Panc1 (cell line): ENCODE results near the gene FOXP4. TPM values are rescaled to one million over a fixed set of nuclear protein-coding genes. Genes with fewer than 3 reads are reported as not detected.

Experiments used
- ATAC-seq: fragments of 200-7000 bp; cut with Tn5 transposase; 2 replicates; pipeline ENCODE4 v1.9.1; 2020; ENCODE audit warnings: mild to moderate bottlenecking, moderate library complexity
- BruUV-seq: library from RNA; stranded (reverse); fragments of 400-500 nt; replicated peaks from 2 replicates; lab custom pipeline; 2021; lab: Mats Ljungman, UMichigan
- CTCF ChIA-PET: fragments of 300-600 bp; sonication (Branson Sonifier 250); formaldehyde crosslinking; loops from one replicate; lab custom pipeline; 2022; ENCODE audit warnings: antibody characterized with exemption; lab: Charles Lee
- POLR2A ChIA-PET: fragments of 300-600 bp; sonication (Branson Sonifier 250); formaldehyde crosslinking; loops from one replicate; lab custom pipeline; 2022; ENCODE audit warnings: antibody characterized with exemption; lab: Charles Lee
- DNase-seq: peaks from one replicate; pipeline ENCODE4 v3.0.0-alpha.2; 2010; ENCODE audit warnings: low read depth, low spot score
- H3K27ac ChIP-seq: 2 replicates; pipeline ENCODE4 v1.5.1; 2011; ENCODE audit warnings: mild to moderate bottlenecking, low read length, inconsistent platforms
- H3K27me3 ChIP-seq: fragments of 200-500 bp; sonication (Bioruptor generic); 2 replicates; pipeline ENCODE4 v1.6.0; 2014; ENCODE audit warnings: low read length, inconsistent platforms; ENCODE audit not compliant: control insufficient read depth, insufficient read depth
- H3K36me3 ChIP-seq: fragments of 200-500 bp; sonication (Bioruptor generic); 2 replicates; pipeline ENCODE4 v1.5.1; 2014; ENCODE audit warnings: inconsistent platforms, mild to moderate bottlenecking, low read length, moderate library complexity; ENCODE audit not compliant: control insufficient read depth, insufficient read depth
- H3K4me1 ChIP-seq: 2 replicates; pipeline ENCODE4 v1.5.1; 2011; ENCODE audit warnings: inconsistent platforms, mild to moderate bottlenecking, low read length, moderate library complexity; ENCODE audit not compliant: control insufficient read depth, insufficient read depth
- H3K4me3 ChIP-seq, 2 experiments: 2 replicates each; pipeline ENCODE4 v1.5.1; 2011 to 2012; ENCODE audit warnings: low read depth in 2 of 2, low read length in 2 of 2, mild to moderate bottlenecking in 2 of 2, inconsistent platforms in 1 of 2, moderate library complexity in 1 of 2
- H3K9me3 ChIP-seq: fragments of 200-500 bp; sonication (Bioruptor generic); 2 replicates; pipeline ENCODE4 v1.5.1; 2014; ENCODE audit warnings: low read depth, mild to moderate bottlenecking, inconsistent platforms, low read length, moderate library complexity; ENCODE audit not compliant: control insufficient read depth, insufficient read depth
- CTCF ChIP-seq: fragments of 450-650 bp; IDR thresholded peaks from 2 replicates; pipeline ENCODE4 v1.5.1; 2017; ENCODE audit warnings: mild to moderate bottlenecking
- POLR2AphosphoS5 ChIP-seq: IDR thresholded peaks from 2 replicates; pipeline ENCODE4 v1.6.1; 2012; ENCODE audit warnings: mild to moderate bottlenecking, low read depth, low read length, moderate library complexity
- SIN3A ChIP-seq: IDR thresholded peaks from 2 replicates; pipeline ENCODE4 v1.6.1; 2012; ENCODE audit warnings: low read depth, mild to moderate bottlenecking, low read length, moderate library complexity, borderline replicate concordance; ENCODE audit not compliant: insufficient read depth
- TCF7L2 ChIP-seq: IDR thresholded peaks from 2 replicates; pipeline ENCODE4 v1.6.1; 2011; ENCODE audit warnings: mild to moderate bottlenecking, low read depth, low read length, inconsistent platforms
- in situ Hi-C: cut with HindIII; loops from 2 replicates; pipeline ENCODE4 v1.10.0; 2016; ENCODE audit warnings: low sequenced_read_pairs, low pct_unique_long_range_greater_than_20kb
- intact Hi-C: fragments of 100-400 bp; cut with micrococcal nuclease; formaldehyde crosslinking; loops from one replicate; pipeline ENCODE4 v1.10.0; 2022; ENCODE audit not compliant: unreplicated experiment
- total RNA-seq: library from RNA; stranded (reverse); gene quantifications from one replicate; pipeline ENCODE4 v1.2.1, GENCODE V29; 2021; ENCODE audit not compliant: unreplicated experiment
- TF ChIP-seq, protein P1 (sequence below), 2 experiments: IDR thresholded peaks; 2 replicates each; pipeline ENCODE4 v1.6.1; 2011 to 2012; ENCODE audit warnings: low read depth in 2 of 2, control low read depth in 1 of 2, low read length in 1 of 2, mild to moderate bottlenecking in 1 of 2, moderate library complexity in 1 of 2; ENCODE audit not compliant: insufficient read depth in 1 of 2

Gene FOXP4
- total RNA-seq, 1 experiment from 2014 or later: 30.4 TPM

DNA sequence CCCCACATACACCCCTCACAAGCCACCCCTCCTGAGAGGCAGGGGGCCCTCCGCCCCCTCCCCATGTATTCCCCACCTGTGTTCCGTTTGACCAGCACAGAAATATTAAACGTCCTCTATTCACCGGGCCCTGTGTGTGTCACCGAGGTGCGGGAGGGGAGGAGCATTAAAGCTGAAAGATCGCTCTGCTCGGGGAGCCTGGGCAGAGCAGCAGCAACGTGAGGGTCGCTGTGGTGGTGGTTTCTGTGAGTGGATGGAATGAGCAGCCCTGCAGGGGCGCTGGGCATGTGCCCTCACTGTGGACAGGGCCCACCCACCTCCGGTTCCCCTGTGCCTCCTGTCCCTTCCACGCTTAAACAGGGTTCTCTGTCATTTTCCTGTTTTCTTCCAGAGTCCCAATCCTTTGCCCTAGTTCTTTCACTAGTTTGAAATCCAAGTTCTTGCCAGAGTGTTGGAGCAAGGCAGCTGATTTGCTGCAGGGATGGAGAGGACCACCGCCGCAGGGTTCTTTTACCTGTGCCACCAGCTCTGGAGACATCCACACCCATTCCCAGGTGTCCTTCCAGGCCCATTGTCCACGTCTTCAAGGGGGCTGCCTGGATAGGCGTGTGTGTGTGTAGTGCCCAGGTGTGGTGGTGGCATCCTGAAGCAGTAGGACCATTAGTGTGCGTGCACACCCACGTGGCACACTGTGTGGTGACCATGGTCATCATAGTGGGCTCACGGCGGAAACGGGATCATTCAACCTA lies 54.5 kb downstream of the FOXP4 start:
- in situ Hi-C loops: no loop called here
- Histone ChIP-seq H3K4me3 (no peak overlapping the region), H3K4me1 (peaks cover 10% of the 10 kb centered on the region), H3K36me3 (no peaks in the 10 kb centered on the region), H3K27me3 (no peaks in the 10 kb centered on the region), H3K27ac (no peak overlapping the region), H3K9me3 (no peaks in the 10 kb centered on the region)
- POLR2A ChIA-PET: no interaction called here
- BruUV-seq: no TSS peak
- CTCF ChIA-PET: no interaction called here
- no peak for ATAC-seq
- TF ChIP-seq POLR2AphosphoS5: no peak; the same call in 1 of the 2 replicates
- TF ChIP-seq, protein P1, sequence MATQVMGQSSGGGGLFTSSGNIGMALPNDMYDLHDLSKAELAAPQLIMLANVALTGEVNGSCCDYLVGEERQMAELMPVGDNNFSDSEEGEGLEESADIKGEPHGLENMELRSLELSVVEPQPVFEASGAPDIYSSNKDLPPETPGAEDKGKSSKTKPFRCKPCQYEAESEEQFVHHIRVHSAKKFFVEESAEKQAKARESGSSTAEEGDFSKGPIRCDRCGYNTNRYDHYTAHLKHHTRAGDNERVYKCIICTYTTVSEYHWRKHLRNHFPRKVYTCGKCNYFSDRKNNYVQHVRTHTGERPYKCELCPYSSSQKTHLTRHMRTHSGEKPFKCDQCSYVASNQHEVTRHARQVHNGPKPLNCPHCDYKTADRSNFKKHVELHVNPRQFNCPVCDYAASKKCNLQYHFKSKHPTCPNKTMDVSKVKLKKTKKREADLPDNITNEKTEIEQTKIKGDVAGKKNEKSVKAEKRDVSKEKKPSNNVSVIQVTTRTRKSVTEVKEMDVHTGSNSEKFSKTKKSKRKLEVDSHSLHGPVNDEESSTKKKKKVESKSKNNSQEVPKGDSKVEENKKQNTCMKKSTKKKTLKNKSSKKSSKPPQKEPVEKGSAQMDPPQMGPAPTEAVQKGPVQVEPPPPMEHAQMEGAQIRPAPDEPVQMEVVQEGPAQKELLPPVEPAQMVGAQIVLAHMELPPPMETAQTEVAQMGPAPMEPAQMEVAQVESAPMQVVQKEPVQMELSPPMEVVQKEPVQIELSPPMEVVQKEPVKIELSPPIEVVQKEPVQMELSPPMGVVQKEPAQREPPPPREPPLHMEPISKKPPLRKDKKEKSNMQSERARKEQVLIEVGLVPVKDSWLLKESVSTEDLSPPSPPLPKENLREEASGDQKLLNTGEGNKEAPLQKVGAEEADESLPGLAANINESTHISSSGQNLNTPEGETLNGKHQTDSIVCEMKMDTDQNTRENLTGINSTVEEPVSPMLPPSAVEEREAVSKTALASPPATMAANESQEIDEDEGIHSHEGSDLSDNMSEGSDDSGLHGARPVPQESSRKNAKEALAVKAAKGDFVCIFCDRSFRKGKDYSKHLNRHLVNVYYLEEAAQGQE (IDR thresholded peaks at IDR 0.05; ENCODE audit: insufficient read depth in 1 of 2, low read depth in 2 of 2, low read length in 1 of 2): no peak
- TF ChIP-seq SIN3A: no peak
- TF ChIP-seq CTCF: no peak
- TF ChIP-seq TCF7L2: no peak
- intact Hi-C loops: loop anchor here (5.0 kb wide), 1 partner anchor 177 kb away; the partner anchor contains the start of gene FRS3
- DNase-seq: no peak

- TF ChIP-seq SIN3A: no peak
- TF ChIP-seq, protein P1 (IDR thresholded peaks at IDR 0.05; ENCODE audit: insufficient read depth in 1 of 2, low read depth in 2 of 2, low read length in 1 of 2): no peak
- no peak for TF ChIP-seq POLR2AphosphoS5
- TF ChIP-seq CTCF: no peak
- TF ChIP-seq TCF7L2: no peak
- no TSS peak for BruUV-seq
- Histone ChIP-seq H3K36me3 (no peaks in the 10 kb centered on the region), H3K27me3 (no peaks in the 10 kb centered on the region), H3K9me3 (no peaks in the 10 kb centered on the region), H3K4me3 (no peak overlapping the region), H3K27ac (no peak overlapping the region), H3K4me1 (peaks cover 10% of the 10 kb centered on the region)
- in situ Hi-C loops (no loop called here), intact Hi-C loops (loop anchor here (5.0 kb wide), 1 partner anchor 176 kb away; the partner anchor contains the start of gene FRS3)
- DNase-seq (no peak), ATAC-seq (no peak)
- POLR2A ChIA-PET: no interaction called here
- CTCF ChIA-PET: interaction anchor here (2.2 to 2.4 kb wide), 2 partner anchors 81 to 82 kb away, joined by 19 to 30 read pairs; no protein-coding TSS in a partner anchor
These were observed 55.0 kb downstream of the FOXP4 start for GRCh38 chr6:41601248-41601549.
